Mesenchymal stem cell (in vitro differentiated cells and primary cell): Measurements from ENCODE around the gene CCDC92.

ENCODE experiments used
- DNase-seq: peaks from one replicate; pipeline ENCODE4 v3.0.0-alpha.2; 2013
- H2AFZ ChIP-seq: one replicate; pipeline ENCODE4 v1.6.1; 2013; ENCODE audit warnings: low read depth, mild to moderate bottlenecking, control low read depth, inconsistent platforms, low read length, moderate library complexity
- H2AK5ac ChIP-seq: 2 replicates; pipeline ENCODE4 v1.6.1; 2013; ENCODE audit warnings: low read length, moderate library complexity, mild to moderate bottlenecking, inconsistent platforms; ENCODE audit not compliant: severe bottlenecking
- H2BK120ac ChIP-seq: one replicate; pipeline ENCODE4 v1.6.1; 2013; ENCODE audit warnings: low read depth, mild to moderate bottlenecking, inconsistent platforms, low read length, moderate library complexity
- H2BK12ac ChIP-seq, 2 experiments: one replicate each; pipeline ENCODE4 v1.6.1; 2013; ENCODE audit warnings: inconsistent platforms in 2 of 2, low read length in 2 of 2, mild to moderate bottlenecking in 2 of 2, moderate library complexity in 2 of 2, control low read depth in 1 of 2
- H2BK15ac ChIP-seq: one replicate; pipeline ENCODE4 v1.6.1; 2013; ENCODE audit warnings: mild to moderate bottlenecking, low read depth, inconsistent platforms; ENCODE audit not compliant: poor library complexity, severe bottlenecking
- H2BK5ac ChIP-seq: 2 replicates; pipeline ENCODE4 v1.6.1; 2013; ENCODE audit warnings: low read depth, mild to moderate bottlenecking, low read length, control low read depth, inconsistent platforms; ENCODE audit not compliant: poor library complexity, severe bottlenecking
- H3K14ac ChIP-seq, 2 experiments: one replicate each; pipeline ENCODE4 v1.6.1; 2013; ENCODE audit warnings: inconsistent platforms in 2 of 2, low read length in 2 of 2, control low read depth in 1 of 2, mild to moderate bottlenecking in 1 of 2, moderate library complexity in 1 of 2
- H3K18ac ChIP-seq, 2 experiments: one replicate each; pipeline ENCODE4 v1.6.1; 2013; ENCODE audit warnings: inconsistent platforms in 2 of 2, low read length in 2 of 2, control low read depth in 1 of 2, low read depth in 1 of 2, mild to moderate bottlenecking in 1 of 2
- H3K23ac ChIP-seq, 2 experiments: one replicate each; pipeline ENCODE4 v1.6.1; 2013; ENCODE audit warnings: inconsistent platforms in 2 of 2, low read length in 2 of 2, mild to moderate bottlenecking in 2 of 2, moderate library complexity in 2 of 2, control low read depth in 1 of 2
- H3K27ac ChIP-seq: 2 replicates; pipeline ENCODE4 v1.5.1; 2013; ENCODE audit warnings: mild to moderate bottlenecking, moderate library complexity, low read length, control low read depth, inconsistent platforms; ENCODE audit not compliant: poor library complexity, severe bottlenecking
- H3K27me3 ChIP-seq, 2 experiments: 2 replicates each; pipeline versions ENCODE4 v1.6.1 to v1.7.0; 2013; ENCODE audit warnings: low read length in 2 of 2, mild to moderate bottlenecking in 2 of 2, moderate library complexity in 2 of 2, control low read depth in 1 of 2, inconsistent platforms in 1 of 2; ENCODE audit not compliant: control insufficient read depth in 1 of 2, insufficient read depth in 1 of 2
- H3K36me3 ChIP-seq, 2 experiments: 2 replicates each; pipeline versions ENCODE4 v1.6.1 to v1.7.0; 2013; ENCODE audit warnings: low read length in 2 of 2, control low read depth in 1 of 2, inconsistent platforms in 1 of 2, low read depth in 1 of 2, mild to moderate bottlenecking in 1 of 2; ENCODE audit not compliant: insufficient read depth in 2 of 2, control insufficient read depth in 1 of 2
- H3K4ac ChIP-seq, 2 experiments: one replicate each; pipeline ENCODE4 v1.6.1; 2013; ENCODE audit warnings: inconsistent platforms in 2 of 2, low read length in 2 of 2, mild to moderate bottlenecking in 2 of 2, moderate library complexity in 2 of 2, control low read depth in 1 of 2, low read depth in 1 of 2
- H3K4me1 ChIP-seq: 2 replicates; pipeline ENCODE4 v1.6.1; 2013; ENCODE audit warnings: low read depth, low read length, control low read depth; ENCODE audit not compliant: control insufficient read depth, insufficient read depth
- H3K4me2 ChIP-seq: 2 replicates; pipeline ENCODE4 v1.6.1; 2013; ENCODE audit warnings: low read length, mild to moderate bottlenecking, inconsistent platforms; ENCODE audit not compliant: poor library complexity, severe bottlenecking
- H3K4me3 ChIP-seq, 2 experiments: 2 replicates each; pipeline versions ENCODE4 v1.5.1 to v1.7.0; 2013; ENCODE audit warnings: low read length in 2 of 2, mild to moderate bottlenecking in 2 of 2, control low read depth in 1 of 2, low read depth in 1 of 2; ENCODE audit not compliant: insufficient read depth in 1 of 2
- H3K79me1 ChIP-seq: replicated peaks from 2 replicates; pipeline ENCODE4 v1.6.1; 2013; ENCODE audit warnings: mild to moderate bottlenecking, control low read depth, low read length, inconsistent platforms; ENCODE audit not compliant: poor library complexity, severe bottlenecking
- H3K9ac ChIP-seq: 2 replicates; pipeline ENCODE4 v1.7.0; 2013; ENCODE audit warnings: mild to moderate bottlenecking, low read length, moderate library complexity
- H3K9me3 ChIP-seq: 2 replicates; pipeline ENCODE4 v1.7.0; 2013; ENCODE audit warnings: mild to moderate bottlenecking, low read length; ENCODE audit not compliant: control insufficient read depth
- H4K8ac ChIP-seq: one replicate; pipeline ENCODE4 v1.6.1; 2013; ENCODE audit warnings: inconsistent platforms, mild to moderate bottlenecking, low read length, moderate library complexity
- H4K91ac ChIP-seq: one replicate; pipeline ENCODE4 v1.6.1; 2013; ENCODE audit warnings: mild to moderate bottlenecking, low read length, inconsistent platforms
- WGBS: methylation state at CpG from one replicate; pipeline ENCODE4 v1.1.7; 2013; ENCODE audit warnings: mixed read lengths; 5-methylcytosine and 5-hydroxymethylcytosine counted together

CCDC92 gene

GRCh38 chr12:123934829-123935228, 37.8 kb downstream of the CCDC92 start:
- H2AK5ac ChIP-seq, result no peak overlapping the region
- no peak overlapping the region for H2BK5ac ChIP-seq
- H4K91ac ChIP-seq, result no peak overlapping the region
- H3K36me3 ChIP-seq, result peaks cover 39 to 45% of the 10 kb centered on the region in 2 experiments
- H2BK15ac ChIP-seq, result no peak overlapping the region
- H3K79me1 ChIP-seq, result no peaks in the 10 kb centered on the region
- H2AFZ ChIP-seq, result no peak overlapping the region
- no peaks in the 10 kb centered on the region for H3K9me3 ChIP-seq
- H3K4me3 ChIP-seq, result no peak overlapping the region
- no peak overlapping the region for H3K27ac ChIP-seq
- 96% methylated on average over 9 of the region's 9 CpGs for WGBS
- H2BK12ac ChIP-seq, result no peak overlapping the region
- no peak overlapping the region for H3K4ac ChIP-seq
- peaks cover 0 to 6% of the 10 kb centered on the region in 2 experiments for H3K27me3 ChIP-seq
- H3K18ac ChIP-seq, result no peak overlapping the region
- peak; percentile 26 for DNase-seq
- H3K9ac ChIP-seq, result no peak overlapping the region
- no peak overlapping the region for H2BK120ac ChIP-seq
- H3K14ac ChIP-seq, result peak overlapping the region in 1 of 2 experiments; percentile 21
- no peak overlapping the region for H3K23ac ChIP-seq
- peaks cover 15% of the 10 kb centered on the region for H3K4me1 ChIP-seq
- H3K4me2 ChIP-seq, result no peak overlapping the region
- H4K8ac ChIP-seq, result no peak overlapping the region

- H2BK120ac ChIP-seq, result no peak overlapping the region
- no peak overlapping the region for H3K18ac ChIP-seq
- no peak overlapping the region for H2AFZ ChIP-seq
- DNase-seq, result no peak
- no peak overlapping the region for H4K8ac ChIP-seq
- no peak overlapping the region for H3K4ac ChIP-seq
- no peak overlapping the region for H2BK15ac ChIP-seq
- WGBS, result 76% methylated on average over 11 of the region's 11 CpGs
- no peak overlapping the region for H3K23ac ChIP-seq
- H3K9ac ChIP-seq, result no peak overlapping the region
- H3K27me3 ChIP-seq, result peaks cover 2 to 9% of the 10 kb centered on the region in 2 experiments
- no peak overlapping the region for H4K91ac ChIP-seq
- no peak overlapping the region for H3K4me3 ChIP-seq
- no peaks in the 10 kb centered on the region for H3K79me1 ChIP-seq
- H3K14ac ChIP-seq, result no peak overlapping the region
- H3K27ac ChIP-seq, result no peak overlapping the region
- peaks cover 15% of the 10 kb centered on the region for H3K4me1 ChIP-seq
- H3K9me3 ChIP-seq, result no peaks in the 10 kb centered on the region
- H2BK5ac ChIP-seq, result no peak overlapping the region
- no peak overlapping the region for H2AK5ac ChIP-seq
- peaks cover 34 to 40% of the 10 kb centered on the region in 2 experiments for H3K36me3 ChIP-seq
- H2BK12ac ChIP-seq, result no peak overlapping the region
- no peak overlapping the region for H3K4me2 ChIP-seq
Observed at GRCh38 chr12:123934016-123934620, 38.5 kb downstream of the CCDC92 start.

DNA sequence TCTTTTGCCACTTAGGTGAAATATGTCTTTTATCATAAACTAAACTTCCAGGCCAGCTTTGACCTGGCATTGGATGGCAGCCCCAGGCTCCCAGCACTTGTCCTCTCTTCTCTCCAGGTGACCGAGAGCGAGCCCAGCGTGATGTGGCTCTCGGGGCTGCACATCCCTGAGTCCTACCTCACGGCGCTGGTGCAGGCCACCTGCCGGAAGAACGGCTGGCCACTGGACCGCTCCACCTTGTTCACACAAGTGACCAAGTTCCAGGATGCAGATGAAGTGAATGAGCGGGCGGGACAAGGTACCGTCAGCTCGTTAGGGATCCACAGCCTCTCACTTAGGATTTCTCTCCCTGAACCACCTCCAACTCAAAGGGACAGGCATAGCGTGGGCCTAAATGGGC, 39.4 kb downstream of the CCDC92 start:
- no peak overlapping the region for H3K23ac ChIP-seq
- H2BK12ac ChIP-seq, result no peak overlapping the region
- no peak overlapping the region for H3K18ac ChIP-seq
- 94% methylated on average over 14 of the region's 14 CpGs for WGBS
- DNase-seq, result no peak
- H2BK15ac ChIP-seq, result no peak overlapping the region
- no peak overlapping the region for H3K9ac ChIP-seq
- no peak overlapping the region for H3K4me3 ChIP-seq
- no peaks in the 10 kb centered on the region for H3K79me1 ChIP-seq
- H2AFZ ChIP-seq, result no peak overlapping the region
- no peak overlapping the region for H2BK120ac ChIP-seq
- no peak overlapping the region for H4K8ac ChIP-seq
- no peak overlapping the region for H3K27ac ChIP-seq
- H3K27me3 ChIP-seq, result peaks cover 3 to 9% of the 10 kb centered on the region in 2 experiments
- no peak overlapping the region for H2BK5ac ChIP-seq
- no peaks in the 10 kb centered on the region for H3K9me3 ChIP-seq
- H2AK5ac ChIP-seq, result no peak overlapping the region
- no peak overlapping the region for H3K14ac ChIP-seq
- no peak overlapping the region for H4K91ac ChIP-seq
- no peak overlapping the region for H3K4me2 ChIP-seq
- peaks cover 32 to 40% of the 10 kb centered on the region in 2 experiments for H3K36me3 ChIP-seq
- H3K4ac ChIP-seq, result no peak overlapping the region
- peaks cover 10% of the 10 kb centered on the region for H3K4me1 ChIP-seq

- Histone ChIP-seq H3K4me1 (peaks cover 4% of the 10 kb centered on the region), H4K8ac (no peak overlapping the region), H3K79me1 (no peaks in the 10 kb centered on the region), H2BK12ac (no peak overlapping the region), H3K9me3 (no peaks in the 10 kb centered on the region), H3K4me3 (no peak overlapping the region), H3K36me3 (peaks cover 25 to 27% of the 10 kb centered on the region in 2 experiments), H3K9ac (no peak overlapping the region), H2AK5ac (no peak overlapping the region), H3K4me2 (no peak overlapping the region), H3K23ac (no peak overlapping the region), H2BK120ac (no peak overlapping the region), H2BK5ac (no peak overlapping the region), H2AFZ (no peak overlapping the region), H3K4ac (no peak overlapping the region), H3K27ac (no peak overlapping the region), H3K18ac (no peak overlapping the region), H4K91ac (no peak overlapping the region), H2BK15ac (no peak overlapping the region), H3K14ac (no peak overlapping the region), H3K27me3 (peaks cover 3 to 9% of the 10 kb centered on the region in 2 experiments)
- DNase-seq, result no peak
- WGBS, result 87% methylated on average over 13 of the region's 14 CpGs
Observed at GRCh38 chr12:123931686-123932321, 40.8 kb downstream of the CCDC92 start.
